Sigmoid colon (tissue), 7 donors: ENCODE measurements around the gene TSPAN9. TPM values are rescaled to one million over a fixed set of nuclear protein-coding genes. Genes with fewer than 3 reads are reported as not detected.

Experiments used
- DNase-seq: peaks from one replicate; pipeline ENCODE4 v3.0.0-alpha.2; 2019
- H3K27ac ChIP-seq, 4 donors: fragments of 200-600 bp; sonication (generic); one replicate each; pipeline ENCODE4 v1.5.1; 2016 to 2019; ENCODE audit warnings: mild to moderate bottlenecking in 1 of 4
- H3K27me3 ChIP-seq, 3 donors: fragments of 200-600 bp; sonication (generic); one replicate each; pipeline ENCODE4 v1.5.1; 2019; ENCODE audit warnings: mild to moderate bottlenecking in 1 of 3
- H3K36me3 ChIP-seq, 4 donors: fragments of 200-600 bp; sonication (generic); one replicate each; pipeline ENCODE4 v1.5.1; 2016 to 2019
- H3K4me1 ChIP-seq, 4 donors: fragments of 200-600 bp; sonication (generic); one replicate each; pipeline ENCODE4 v1.5.1; 2017 to 2019
- H3K4me3 ChIP-seq, 4 donors: fragments of 200-600 bp; sonication (generic); one replicate each; pipeline ENCODE4 v1.5.1; 2017 to 2019; ENCODE audit warnings: mild to moderate bottlenecking in 2 of 4, moderate library complexity in 1 of 4
- H3K9me3 ChIP-seq, 4 donors: fragments of 200-600 bp in 3 of 4; sonication (generic) in 3 of 4; one replicate each; pipeline versions ENCODE4 v1.5.1 to v1.6.1; 2013 to 2019
- CTCF ChIP-seq, 4 experiments: fragments of 450-650 bp in 3 of 4; fragments of 200-600 bp in 1 of 4; IDR thresholded peaks; one replicate each; pipeline ENCODE4 v1.5.1; 2016 to 2019; ENCODE audit warnings: antibody characterized with exemption in 4 of 4, mild to moderate bottlenecking in 3 of 4, moderate library complexity in 2 of 4
- EP300 ChIP-seq, 4 donors: sonication (generic); formaldehyde crosslinking; IDR thresholded peaks; one replicate each; pipeline ENCODE4 v1.6.1; 2017; ENCODE audit warnings: antibody characterized with exemption in 4 of 4
- POLR2A ChIP-seq, 2 donors: fragments of 450-650 bp; IDR thresholded peaks; one replicate each; pipeline ENCODE4 v1.6.1; 2016; ENCODE audit warnings: antibody characterized with exemption in 2 of 2, mild to moderate bottlenecking in 2 of 2, moderate library complexity in 2 of 2
- POLR2AphosphoS5 ChIP-seq, 4 donors: sonication (generic); formaldehyde crosslinking; IDR thresholded peaks; one replicate each; pipeline ENCODE4 v1.6.1; 2017; ENCODE audit warnings: antibody characterized with exemption in 4 of 4
- WGBS, 2 donors: extraction: QIAGEN DNeasy Blood & Tissue Kit; methylation state at CpG; one replicate each; pipeline ENCODE4 v1.1.7; 2013; 5-methylcytosine and 5-hydroxymethylcytosine counted together
- intact Hi-C: fragments of 100-400 bp; cut with DNase I; formaldehyde crosslinking; loops from one replicate; pipeline ENCODE4 v1.15.1; 2023
- polyA plus RNA-seq, 3 donors: library from polyadenylated mRNA; stranded (reverse); fragments of 200-250 nt; gene quantifications; one replicate each; pipeline ENCODE4 v1.2.3, GENCODE V29; 2013
- total RNA-seq, 4 donors: library from RNA; depleted of rRNA; stranded (reverse); fragments of >200 nt; gene quantifications; one replicate each; pipeline ENCODE4 v1.1.0, GENCODE V29; 2016
- donor health status: healthy with polysubstance abuse.
- donor health status: Bipolar disorder and iron deficiency.
- donor health status: healthy.

Gene TSPAN9
- total and polyA plus RNA-seq, 7 donors = 0.92 to 28.0 (median 18.2) TPM

GRCh38 chr12:3091382-3092241 lies 14.4 kb downstream of the TSPAN9 start:
- H3K36me3 ChIP-seq = no peaks in the 10 kb centered on the region
- intact Hi-C loops = no loop called here
- TF ChIP-seq POLR2A (IDR thresholded peaks at IDR 0.05) (no peak), POLR2AphosphoS5 (IDR thresholded peaks at IDR 0.05) (no peak), EP300 (IDR thresholded peaks at IDR 0.05) (no peak), CTCF (IDR thresholded peaks at IDR 0.05) (no peak)
- DNase-seq = no peak
- H3K27me3 ChIP-seq = no peaks in the 10 kb centered on the region
- no peaks in the 10 kb centered on the region for H3K9me3 ChIP-seq
- no peak overlapping the region for H3K27ac ChIP-seq
- no peaks in the 10 kb centered on the region for H3K4me1 ChIP-seq
- WGBS, 2 donors = 88 to 93% methylated on average over 8 of the region's 8 CpGs
- no peak overlapping the region for H3K4me3 ChIP-seq

GRCh38 chr12:3092764-3093163 lies 15.6 kb downstream of the TSPAN9 start:
- H3K4me1 ChIP-seq = peaks cover 0 to 11% (median 10%) of the 10 kb centered on the region in 4 donors
- DNase-seq = no peak
- H3K9me3 ChIP-seq = no peaks in the 10 kb centered on the region
- TF ChIP-seq POLR2A (IDR thresholded peaks at IDR 0.05) (no peak), EP300 (IDR thresholded peaks at IDR 0.05) (no peak), CTCF (IDR thresholded peaks at IDR 0.05) (no peak), POLR2AphosphoS5 (IDR thresholded peaks at IDR 0.05) (no peak)
- no peaks in the 10 kb centered on the region for H3K36me3 ChIP-seq
- intact Hi-C loops = no loop called here
- H3K27me3 ChIP-seq = no peaks in the 10 kb centered on the region
- 90 to 91% methylated on average over 10 of the region's 10 CpGs for WGBS, 2 donors
- H3K27ac ChIP-seq = no peak overlapping the region
- H3K4me3 ChIP-seq = no peak overlapping the region

GRCh38 chr12:3097186-3097804 lies 20.1 kb downstream of the TSPAN9 start:
- H3K4me3 ChIP-seq = no peak overlapping the region
- no peaks in the 10 kb centered on the region for H3K27me3 ChIP-seq
- no peak for TF ChIP-seq EP300 (IDR thresholded peaks at IDR 0.05)
- TF ChIP-seq POLR2A (IDR thresholded peaks at IDR 0.05) = no peak
- no peak for TF ChIP-seq POLR2AphosphoS5 (IDR thresholded peaks at IDR 0.05)
- TF ChIP-seq CTCF (IDR thresholded peaks at IDR 0.05) = no peak
- H3K9me3 ChIP-seq = no peaks in the 10 kb centered on the region
- no peaks in the 10 kb centered on the region for H3K36me3 ChIP-seq
- H3K27ac ChIP-seq = peak overlapping the region; percentile 49 to 62 (median 58)
- H3K4me1 ChIP-seq = peaks cover 0 to 26% (median 17%) of the 10 kb centered on the region in 4 donors
- intact Hi-C loops = no loop called here
- 35 to 52% methylated on average over 10 of the region's 10 CpGs for WGBS, 2 donors
- DNase-seq = no peak

- TF ChIP-seq EP300 (IDR thresholded peaks at IDR 0.05) = no peak
- TF ChIP-seq CTCF (IDR thresholded peaks at IDR 0.05) = no peak
- no peak for TF ChIP-seq POLR2AphosphoS5 (IDR thresholded peaks at IDR 0.05)
- TF ChIP-seq POLR2A (IDR thresholded peaks at IDR 0.05) = no peak
- Histone ChIP-seq H3K9me3 (no peaks in the 10 kb centered on the region), H3K27me3 (no peaks in the 10 kb centered on the region), H3K27ac (peak overlapping the region; percentile 49 to 62 (median 58)), H3K4me3 (no peak overlapping the region), H3K36me3 (no peaks in the 10 kb centered on the region), H3K4me1 (peaks cover 0 to 26% (median 18%) of the 10 kb centered on the region in 4 donors)
- 48 to 70% methylated on average over 9 of the region's 9 CpGs for WGBS, 2 donors
- DNase-seq = no peak
- intact Hi-C loops = no loop called here
Measured at GRCh38 chr12:3097836-3098235, 20.7 kb downstream of the TSPAN9 start.
